HG03575 (cell line): ENCODE data around the gene DECR2.

Source experiments
- ATAC-seq: cut with Tn5 transposase; IDR thresholded peaks from one replicate; pipeline ENCODE4 v1.9.1; 2021; ENCODE audit not compliant: unreplicated experiment, insufficient number of reproducible peaks, low FRiP score; ENCODE audit errors: extremely low read depth

Gene DECR2

DNA sequence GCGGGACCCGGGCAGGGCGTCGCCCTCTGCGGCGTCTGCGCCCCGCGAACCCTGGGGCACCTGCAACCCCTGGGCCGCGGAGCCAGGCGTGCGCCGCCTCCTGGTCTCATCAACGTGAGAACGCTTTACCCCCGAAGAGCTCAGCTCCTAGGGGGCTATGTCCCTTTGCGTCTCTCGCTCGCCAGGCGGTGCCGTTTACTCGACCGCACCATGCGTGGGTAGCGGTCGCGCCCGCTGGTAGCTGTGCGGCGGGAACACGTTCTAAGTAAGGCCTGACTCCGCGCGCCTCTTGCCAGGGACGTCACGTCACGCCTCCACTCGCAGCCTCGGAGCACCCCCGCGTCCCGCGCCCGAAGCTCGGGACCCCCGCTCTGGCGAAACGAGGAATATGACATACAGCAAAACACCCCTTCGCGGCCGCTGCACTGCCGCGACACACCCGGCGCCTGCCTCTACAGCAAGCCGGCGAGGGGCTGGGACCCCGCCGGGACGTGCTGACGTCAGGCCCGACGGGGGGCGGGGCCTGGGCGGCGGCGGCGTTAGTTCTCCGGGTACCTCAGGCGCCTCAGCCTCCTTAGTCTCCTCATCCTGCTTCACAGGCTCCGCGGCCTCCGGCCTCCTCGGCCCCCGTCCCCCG is 23.5 kb downstream of the DECR2 start, which contains the start of gene RAB11FIP3:
Gene RAB11FIP3 (plus strand): TSS at position 568 of the 637 bp plus-strand sequence. CDS start 358 bp downstream, outside the sequence.
- no peak for ATAC-seq

- ATAC-seq: no peak
Observed at GRCh38 chr16:425740-426114, 24.0 kb downstream of the DECR2 start.

DNA sequence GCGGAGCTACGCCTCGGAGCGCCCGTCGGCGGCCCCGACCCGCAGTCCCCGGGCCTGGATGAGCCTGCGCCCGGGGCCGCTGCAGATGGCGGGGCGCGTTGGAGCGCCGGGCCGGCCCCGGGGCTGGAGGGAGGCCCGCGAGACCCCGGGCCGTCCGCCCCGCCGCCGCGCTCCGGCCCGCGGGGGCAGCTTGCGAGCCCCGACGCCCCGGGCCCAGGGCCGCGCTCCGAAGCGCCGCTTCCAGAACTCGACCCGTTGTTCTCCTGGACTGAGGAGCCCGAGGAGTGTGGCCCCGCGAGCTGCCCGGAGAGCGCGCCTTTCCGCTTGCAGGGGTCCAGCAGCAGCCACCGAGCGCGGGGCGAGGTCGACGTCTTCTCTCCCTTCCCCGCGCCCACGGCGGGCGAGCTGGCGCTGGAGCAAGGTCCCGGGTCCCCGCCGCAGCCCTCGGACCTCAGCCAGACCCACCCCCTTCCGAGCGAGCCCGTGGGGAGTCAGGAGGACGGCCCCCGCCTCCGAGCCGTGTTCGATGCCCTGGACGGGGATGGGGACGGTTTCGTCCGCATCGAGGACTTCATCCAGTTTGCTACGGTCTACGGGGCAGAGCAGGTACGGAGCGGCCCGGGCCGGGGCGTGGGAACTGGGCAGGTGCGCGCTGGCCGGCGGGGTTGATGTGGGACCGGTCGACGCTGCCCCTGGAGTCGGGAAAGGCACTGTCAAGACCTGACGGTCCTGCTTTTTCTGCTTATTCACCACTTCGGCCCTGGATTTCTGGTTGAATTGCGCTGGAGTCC is 24.6 kb downstream of the DECR2 start:
- no peak for ATAC-seq

GRCh38 chr16:426906-427249 is 25.2 kb downstream of the DECR2 start:
- no peak for ATAC-seq

- ATAC-seq: no peak
Observed at GRCh38 chr16:427250-427649, 25.6 kb downstream of the DECR2 start.

DNA sequence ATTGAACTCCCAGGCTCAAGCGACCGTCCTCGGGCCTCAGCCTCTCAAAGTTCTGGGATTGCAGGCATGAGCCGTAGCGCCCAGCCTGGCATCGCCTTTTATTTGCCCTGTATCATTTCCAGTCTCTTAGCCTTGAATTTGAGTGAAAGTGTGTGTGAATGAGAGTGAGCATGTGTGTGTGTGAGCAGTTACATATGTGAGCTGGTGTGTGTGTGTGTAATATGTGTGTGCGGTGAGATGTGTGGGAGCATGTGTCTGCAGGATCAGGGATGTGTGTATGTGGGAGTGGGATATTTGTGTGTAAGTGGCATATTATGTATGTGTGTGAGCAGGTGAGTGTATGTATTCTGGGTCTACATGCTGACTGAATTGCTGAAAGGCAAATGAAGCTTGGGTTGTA is 29.2 kb downstream of the DECR2 start:
- no peak for ATAC-seq

GRCh38 chr16:440627-441026 is 38.9 kb downstream of the DECR2 start:
- ATAC-seq: no peak

DNA sequence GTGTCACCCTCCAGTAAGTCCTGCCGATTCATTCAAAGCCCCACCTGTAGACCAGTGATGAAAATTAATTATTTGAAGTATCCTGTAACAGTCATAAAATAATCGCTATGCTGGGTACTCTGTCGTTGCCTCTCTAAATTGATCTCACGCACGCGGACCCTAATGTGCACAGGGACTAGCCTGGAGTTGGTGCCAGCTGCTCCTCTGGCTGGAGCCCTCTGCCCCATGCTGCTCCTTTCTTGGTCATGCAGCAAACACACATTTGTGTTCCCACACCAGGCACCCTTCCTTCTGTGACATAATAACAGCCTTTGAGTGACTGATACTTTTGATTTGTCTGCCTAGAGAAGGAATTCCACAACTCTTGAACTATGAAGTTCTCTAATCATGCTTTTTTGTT is 39.8 kb downstream of the DECR2 start:
- ATAC-seq: no peak

GRCh38 chr16:442976-443375 is 41.3 kb downstream of the DECR2 start:
- no peak for ATAC-seq

DNA sequence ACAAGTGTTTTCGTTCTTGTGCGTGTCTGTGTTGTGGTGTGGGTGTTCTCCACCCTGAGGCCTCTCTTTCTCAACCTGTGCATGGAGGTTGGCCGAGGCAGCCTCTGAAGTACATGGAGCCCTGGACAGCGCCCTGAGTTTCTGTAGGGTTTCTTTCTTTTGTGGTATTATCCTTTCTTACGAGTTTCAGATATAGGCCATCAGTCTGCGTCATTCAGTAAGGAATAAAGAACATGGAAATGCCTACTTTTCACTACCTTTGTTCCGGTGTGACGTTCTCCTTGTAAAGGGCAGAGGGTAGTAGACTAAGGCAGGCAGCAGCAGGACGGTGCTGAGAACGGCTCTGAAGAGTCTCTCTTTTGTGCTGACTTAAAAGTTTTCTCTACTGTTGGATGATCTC is 42.3 kb downstream of the DECR2 start:
- no peak for ATAC-seq

DNA sequence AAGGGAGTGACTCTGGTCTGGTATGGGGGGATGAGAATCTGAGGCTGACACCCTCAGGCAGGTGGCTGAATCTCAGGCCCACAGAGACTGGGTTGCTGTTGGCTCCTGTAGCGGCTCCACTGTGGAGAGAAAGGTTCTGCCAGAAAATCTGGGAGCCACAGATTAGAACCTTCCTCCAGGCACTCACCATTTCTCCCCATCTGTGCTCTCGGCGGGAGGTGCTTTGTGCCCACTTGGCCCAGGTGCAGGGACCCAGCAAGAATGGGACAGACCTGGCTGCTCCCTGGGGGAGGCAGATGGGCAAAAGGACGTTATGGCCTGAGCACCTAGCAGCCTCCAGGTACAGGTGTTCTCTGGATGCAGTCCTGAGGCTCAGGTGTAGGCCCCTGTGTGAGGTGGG is 43.9 kb downstream of the DECR2 start:
- no peak for ATAC-seq

- no peak for ATAC-seq
Observed at GRCh38 chr16:450385-450784, 48.7 kb downstream of the DECR2 start.

- no peak for ATAC-seq
Observed at GRCh38 chr16:450785-451512, 49.3 kb downstream of the DECR2 start.

DNA sequence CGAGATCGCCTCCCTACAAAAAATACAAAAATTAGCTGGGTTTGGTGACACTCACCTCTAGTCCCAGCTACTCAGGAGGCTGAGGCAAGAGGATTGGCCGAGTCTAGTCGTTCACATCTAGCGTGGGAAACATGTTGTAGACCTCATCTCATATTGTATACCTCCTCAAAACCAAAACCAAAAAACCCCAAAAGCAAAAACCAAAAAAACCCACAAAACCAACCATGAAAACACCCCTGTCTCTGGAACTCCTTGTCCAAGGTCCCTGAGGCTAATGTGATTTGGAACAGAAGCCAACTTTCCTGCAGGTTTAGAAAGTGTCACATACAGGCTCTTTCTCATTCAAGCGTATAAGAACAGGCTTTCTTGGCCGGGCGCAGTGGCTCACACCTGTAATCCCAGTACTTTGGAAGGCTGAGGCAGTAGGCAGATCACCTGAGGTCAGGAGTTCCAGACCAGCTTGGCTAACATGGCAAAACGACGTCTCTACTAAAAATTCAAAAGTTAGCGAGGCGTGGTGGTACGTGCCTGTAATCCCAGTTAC is 52.8 kb downstream of the DECR2 start:
- no peak for ATAC-seq

- ATAC-seq: no peak
Observed at GRCh38 chr16:455453-455852, 53.8 kb downstream of the DECR2 start.

DNA sequence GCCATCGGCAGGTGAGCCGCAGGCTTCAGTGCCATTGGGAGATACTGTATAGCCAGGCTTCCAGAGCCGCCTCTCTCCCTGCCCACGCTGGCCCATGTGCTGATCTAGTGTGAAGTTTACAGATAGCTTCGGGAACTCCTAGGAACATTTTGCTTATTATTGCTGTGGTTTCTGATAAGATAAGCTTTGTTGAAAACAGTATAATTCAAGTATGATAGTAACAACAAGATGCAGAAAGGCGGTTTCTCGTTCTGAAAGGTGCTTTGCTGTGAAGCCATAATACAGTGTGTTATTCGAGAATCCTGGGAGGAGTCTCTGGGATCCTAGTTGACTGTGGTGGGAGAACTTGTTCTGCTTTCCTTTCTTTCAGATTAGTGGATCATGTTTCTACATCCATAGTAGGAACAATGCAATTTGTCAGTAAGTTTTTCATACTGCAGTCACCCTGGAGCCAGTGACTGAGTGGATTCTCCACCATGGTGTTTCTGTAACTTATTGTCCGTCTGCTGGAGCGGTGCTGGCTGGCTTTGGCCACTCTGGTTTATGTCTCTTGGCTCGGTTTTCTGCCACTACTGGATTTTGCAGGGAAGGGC is 55.3 kb downstream of the DECR2 start:
- ATAC-seq: no peak

DNA sequence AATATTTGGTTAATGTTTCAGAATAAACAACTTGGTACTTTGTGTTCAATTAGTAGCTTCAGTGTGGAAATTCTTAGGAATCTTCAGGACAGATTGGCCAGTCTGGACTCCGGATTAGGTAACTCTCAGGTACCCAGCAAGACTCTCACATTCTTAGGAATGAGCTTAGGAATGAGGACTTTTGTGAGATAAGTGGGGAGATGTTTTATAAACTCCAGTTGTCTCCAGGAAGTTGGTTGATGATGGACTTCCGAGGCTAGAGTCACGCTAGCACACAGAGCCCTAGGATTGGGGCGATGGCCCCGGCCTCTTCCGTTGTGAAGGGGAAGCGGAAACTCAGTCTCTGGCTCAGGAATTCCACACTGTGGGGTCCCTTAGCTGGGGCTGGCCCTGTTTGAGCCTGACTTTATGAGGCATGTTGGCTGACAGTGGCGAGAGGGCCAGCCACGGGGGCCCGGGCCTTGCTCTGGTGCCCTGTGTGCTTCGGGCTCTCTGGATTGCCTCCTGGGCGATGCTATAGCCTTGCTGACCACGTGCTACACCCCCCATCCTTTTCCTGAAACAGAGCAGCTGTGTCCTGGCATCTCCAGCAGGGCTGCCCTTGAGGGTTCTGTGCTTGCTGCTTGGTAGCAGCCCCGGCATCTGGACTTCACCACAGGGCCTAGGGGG is 56.2 kb downstream of the DECR2 start:
- no peak for ATAC-seq

- no peak for ATAC-seq
Observed at GRCh38 chr16:459761-460160, 58.1 kb downstream of the DECR2 start.

DNA sequence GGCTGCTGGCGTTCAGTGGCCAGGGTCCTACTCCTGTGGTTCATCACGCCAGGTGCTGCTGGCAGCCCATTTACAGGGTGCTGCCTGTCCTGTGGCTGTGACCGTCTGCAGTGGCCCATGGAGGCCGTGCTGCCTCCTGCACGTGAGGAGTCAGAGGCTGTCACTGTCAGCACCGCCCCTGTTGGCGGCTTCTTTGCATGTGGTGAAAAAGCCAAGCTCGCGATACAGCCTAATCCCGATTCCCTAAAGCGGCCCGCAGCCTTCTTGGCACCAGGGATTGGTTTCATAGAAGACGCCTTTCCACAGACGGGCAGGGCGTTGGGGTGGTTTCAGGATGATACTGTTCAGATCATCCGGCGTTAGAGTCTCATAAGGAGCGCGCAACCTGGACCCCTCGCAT is 59.1 kb downstream of the DECR2 start:
- ATAC-seq: no peak
